ENCODE measurements around the gene CBL.

The CBL gene

GRCh38 chr11:119335091-119335654, 129.0 kb downstream of the CBL start:
- DNase-seq: no peak

DNA sequence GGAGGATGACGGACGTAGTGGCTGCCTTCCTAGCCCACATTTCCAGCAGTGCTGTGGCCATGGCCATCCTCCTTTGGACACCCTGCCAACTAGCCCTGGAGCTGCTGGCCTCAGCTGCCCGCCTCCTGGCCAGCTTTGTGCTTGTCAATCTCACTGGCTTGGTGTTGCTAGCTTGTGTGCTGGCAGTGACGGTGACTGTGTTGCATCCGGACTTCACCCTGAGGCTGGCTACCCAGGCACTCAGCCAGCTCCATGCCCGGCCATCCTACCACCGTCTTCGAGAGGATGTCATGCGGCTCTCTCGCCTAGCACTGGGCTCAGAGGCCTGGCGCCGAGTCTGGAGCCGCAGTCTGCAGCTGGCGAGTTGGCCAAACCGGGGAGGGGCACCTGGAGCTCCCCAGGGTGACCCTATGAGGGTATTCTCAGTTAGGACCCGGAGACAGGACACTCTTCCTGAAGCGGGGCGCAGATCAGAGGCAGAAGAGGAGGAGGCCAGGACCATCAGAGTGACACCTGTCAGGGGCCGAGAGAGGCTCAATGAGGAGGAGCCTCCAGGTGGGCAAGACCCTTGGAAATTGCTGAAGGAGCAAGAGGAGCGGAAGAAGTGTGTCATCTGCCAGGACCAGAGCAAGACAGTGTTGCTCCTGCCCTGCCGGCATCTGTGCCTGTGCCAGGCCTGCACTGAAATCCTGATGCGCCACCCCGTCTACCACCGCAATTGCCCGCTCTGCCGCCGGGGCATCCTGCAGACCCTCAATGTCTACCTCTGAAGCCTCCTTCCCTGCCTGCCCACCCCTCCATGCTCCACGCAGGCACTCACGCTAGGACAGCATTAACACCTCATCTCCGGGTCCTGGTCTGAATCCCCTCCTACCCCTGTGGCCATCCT, 129.8 kb downstream of the CBL start:
- no peak for DNase-seq

DNA sequence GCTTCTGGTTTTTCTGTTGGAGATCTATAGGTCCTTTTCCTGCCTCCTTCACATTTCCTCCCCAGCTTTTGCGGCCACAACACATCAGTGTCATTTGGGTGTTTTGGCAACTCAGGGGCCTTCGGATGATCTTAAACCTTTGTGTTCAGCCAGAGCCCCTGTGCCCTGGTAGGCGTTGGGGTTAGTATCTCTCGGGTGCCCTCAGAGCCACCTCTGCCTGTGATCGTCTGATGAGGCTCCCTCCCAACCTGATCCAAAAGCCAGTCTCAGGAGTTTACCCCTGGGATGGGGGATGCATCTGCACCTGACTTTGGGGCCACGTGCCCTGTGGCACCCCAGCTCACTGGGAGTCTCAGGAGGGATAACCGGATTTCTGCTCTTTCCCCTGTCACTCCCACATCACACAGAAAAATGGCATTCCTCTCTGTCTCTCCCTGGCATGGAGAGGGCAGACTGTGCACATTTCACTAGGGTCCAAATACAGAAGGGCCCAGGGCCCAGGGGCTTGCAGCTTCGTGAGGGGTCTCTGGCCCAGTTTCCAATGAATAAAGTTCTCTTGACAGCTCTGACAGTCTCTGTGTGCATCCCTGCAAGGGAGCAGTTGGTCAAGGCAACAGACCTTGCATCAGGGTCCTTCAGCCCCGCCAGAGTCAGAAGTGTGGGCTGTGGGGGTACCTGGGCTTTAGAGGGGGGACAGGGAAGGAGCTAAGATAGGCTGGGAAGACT, 130.8 kb downstream of the CBL start:
- DNase-seq: no peak

GRCh38 chr11:119337581-119338317, 131.6 kb downstream of the CBL start:
- DNase-seq: no peak

- DNase-seq: peak; percentile 38 to 49 (median 42)
Observed at GRCh38 chr11:119338318-119338890, 132.3 kb downstream of the CBL start.

- no peak for DNase-seq
Observed at GRCh38 chr11:119338965-119339588, 132.9 kb downstream of the CBL start.

DNA sequence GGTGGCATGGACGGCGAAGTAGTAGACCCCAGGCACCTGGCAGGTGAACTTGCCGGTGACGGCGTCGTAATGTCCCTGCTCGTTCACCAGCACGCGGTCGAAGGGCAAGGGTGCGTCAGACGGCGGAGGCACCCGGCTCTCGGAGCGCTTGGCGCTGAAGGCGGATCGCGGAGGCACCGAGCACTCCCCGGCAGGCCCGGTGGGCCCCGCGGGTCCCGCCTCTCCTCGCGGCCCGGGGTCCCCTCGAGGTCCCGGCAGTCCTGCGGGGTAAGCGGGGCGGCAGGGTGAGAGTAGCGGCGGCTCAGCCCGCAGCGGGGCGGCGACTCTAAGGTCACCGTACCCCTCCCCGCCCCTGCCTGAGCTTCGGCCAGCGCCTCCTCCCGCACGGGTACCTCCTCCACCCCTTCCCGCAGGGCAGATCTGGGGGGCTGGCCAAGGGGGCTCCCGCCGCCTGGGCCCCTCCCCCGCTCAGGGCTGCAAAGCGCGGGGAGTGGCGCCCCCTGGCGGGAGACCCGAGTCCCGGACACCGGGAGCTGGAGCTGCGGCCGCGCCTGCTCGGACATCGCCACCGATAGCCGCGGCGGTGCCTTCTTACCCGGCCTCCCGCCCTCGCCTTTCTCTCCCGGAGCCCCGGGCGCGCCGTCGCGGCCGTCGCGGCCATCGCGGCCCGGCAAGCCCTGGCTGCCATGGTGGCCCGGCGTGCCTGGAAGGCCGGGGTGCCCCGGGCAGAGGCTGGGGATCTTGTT, 133.6 kb downstream of the CBL start:
- DNase-seq: peak in 1 of 4 experiments; percentile 32

DNA sequence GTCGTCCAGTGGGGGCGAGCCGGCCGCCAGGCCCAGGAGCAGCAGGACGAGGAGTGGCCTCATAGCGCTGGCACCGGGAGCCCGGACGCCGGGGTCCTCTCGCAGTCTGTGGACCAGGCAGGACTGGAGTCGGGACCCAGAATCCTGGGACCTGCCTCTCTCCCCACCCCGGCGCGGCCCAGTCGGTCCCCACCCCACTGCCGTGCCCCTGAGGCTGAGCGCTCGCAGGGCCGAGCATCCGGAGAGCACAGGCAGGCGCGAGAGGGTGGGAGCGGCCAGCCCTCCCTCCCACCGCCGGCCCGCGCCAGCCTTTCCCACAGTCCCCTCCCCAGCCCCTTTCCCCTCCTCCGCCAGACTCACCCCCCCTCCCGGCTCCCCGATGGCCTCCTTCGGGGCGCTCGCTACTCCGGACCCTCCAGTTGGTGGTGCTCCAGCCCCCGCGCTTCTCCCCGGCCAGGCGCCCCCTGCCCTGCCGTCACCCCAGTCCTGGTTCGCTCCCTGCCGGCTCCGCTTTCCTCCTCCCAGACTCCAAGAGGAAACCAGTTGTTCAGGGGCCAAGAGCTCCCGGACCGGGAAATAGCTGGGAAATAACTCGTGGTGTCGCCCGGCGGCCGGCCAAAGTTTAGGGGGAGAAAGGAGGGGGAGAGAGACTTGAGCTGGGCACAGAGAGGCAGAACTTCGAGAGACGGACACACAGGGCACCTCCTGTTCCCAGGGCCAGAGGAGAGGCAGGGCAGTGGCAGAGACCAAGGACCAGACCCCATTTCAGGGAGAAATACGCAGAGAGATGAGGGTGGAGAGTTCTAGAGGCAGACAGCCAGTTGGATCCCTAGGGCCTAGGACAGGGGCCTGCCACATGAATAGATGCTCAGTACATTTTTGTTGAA, 134.4 kb downstream of the CBL start, which contains the start of gene C1QTNF5:
TSS of gene C1QTNF5 (minus strand) at position 549 of the 887 bp plus-strand sequence. CDS start at position 63, 486 bp downstream.
- DNase-seq: no peak

GRCh38 chr11:119341222-119342022, 135.3 kb downstream of the CBL start:
- DNase-seq: no peak

DNA sequence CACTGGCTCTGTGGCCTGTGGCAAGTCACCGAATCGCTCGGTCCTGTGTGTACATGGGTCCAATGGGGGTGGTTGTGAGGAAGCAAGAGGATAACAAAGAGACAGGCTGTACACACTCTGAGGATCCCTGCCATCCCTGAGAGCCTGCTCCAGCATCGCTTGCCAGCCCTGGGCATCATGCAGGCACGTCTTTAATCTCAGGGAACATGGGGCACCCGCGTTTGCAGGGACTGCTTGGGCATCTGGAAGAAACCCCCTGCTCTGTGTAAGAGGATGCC, 135.8 kb downstream of the CBL start:
- DNase-seq: no peak

DNA sequence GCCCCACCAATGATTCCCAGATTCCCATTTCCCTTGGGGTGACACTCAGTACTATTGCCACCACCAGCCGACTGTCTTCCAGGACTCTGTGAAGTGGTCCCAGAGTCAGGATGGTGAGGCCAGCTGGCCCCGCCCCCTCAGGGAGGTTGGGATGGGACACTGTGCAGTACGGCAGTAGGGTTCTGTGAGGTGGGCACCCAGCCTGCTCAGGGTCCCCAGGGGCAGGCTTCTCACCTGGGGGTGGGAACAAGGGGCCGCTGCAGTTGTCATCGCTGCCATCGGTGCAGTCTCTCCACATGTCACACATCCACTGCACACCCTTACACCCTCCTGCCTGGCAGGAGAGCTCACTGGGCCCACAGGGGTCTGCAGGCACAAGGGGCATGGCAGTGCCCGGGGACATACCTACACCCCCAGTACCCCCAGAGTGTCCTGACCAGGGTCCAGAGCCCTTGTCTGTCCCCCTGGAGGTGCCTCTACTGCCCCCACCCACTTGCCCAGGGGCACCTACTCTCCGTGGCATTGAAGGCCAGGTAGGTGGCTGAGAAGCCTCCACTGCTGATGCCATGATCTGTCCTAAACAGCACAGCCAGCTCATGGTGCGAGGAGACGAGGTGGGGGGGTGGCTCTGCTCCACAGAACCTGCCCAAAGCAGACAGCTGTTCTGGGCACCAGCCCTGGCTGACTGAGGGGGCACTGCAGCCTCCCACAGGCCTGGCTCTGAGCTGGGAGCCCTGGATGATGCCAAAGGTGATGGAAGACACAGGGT, 136.4 kb downstream of the CBL start:
- DNase-seq: no peak

DNA sequence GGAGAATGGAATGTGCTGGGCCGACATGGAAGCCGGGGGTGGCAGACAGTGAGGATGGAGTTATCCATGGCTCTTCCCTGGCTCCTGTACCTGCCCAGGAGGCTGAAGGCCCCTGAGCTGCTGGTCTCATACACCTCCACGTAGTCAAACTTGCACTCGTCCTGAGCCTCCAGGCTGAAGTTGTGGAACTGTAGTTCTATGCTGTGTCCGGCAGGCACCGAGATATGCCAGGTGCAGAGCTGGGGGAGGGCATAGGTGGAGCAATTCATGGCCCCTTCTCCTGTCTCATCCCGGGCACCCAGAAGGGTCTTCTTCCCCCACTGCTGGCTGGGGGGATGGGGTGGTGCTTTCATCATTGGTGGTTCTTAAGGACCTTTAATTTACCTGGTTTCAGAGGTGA, 137.6 kb downstream of the CBL start:
- no peak for DNase-seq

DNA sequence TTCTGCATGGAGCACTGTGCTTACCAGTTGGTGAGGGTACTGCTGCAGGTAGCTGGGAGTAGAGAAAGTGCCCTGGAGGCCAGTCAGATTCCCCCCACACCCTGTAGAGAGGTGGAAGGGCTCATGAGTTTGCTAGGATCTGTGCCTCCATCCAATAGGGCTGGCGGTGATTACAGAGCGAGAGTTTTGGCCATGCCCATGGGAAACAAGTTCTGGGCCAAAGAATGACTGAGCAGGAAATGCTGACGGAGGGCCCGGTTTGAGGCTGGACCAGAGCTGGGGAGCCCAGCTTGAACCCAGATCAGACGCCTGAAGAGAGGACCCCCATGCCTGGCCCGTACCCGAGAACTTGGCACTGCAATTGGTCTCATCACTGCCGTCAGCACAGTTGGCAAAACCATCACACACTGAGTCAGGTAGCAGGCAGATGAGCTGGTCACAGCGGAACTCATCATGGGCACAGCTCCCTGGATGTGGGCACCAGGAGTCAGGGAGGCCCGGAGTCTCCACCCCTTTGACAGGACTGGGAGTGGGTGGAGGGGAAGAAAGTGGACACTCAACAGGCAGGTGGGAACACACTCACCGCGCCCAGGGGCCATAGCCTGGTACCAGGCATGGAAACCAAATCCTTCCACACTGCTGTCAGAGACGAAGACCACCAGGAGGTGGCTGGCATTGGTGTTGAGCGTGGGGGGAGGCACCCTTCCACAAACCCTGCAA, 138.3 kb downstream of the CBL start:
- no peak for DNase-seq

- no peak for DNase-seq
Observed at GRCh38 chr11:119345685-119346084, 139.5 kb downstream of the CBL start.

GRCh38 chr11:119346605-119347004, 140.5 kb downstream of the CBL start, which contains the start of gene MFRP:
Gene MFRP (minus strand): TSS chr11:119346705. CDS start chr11:119346513, 192 bp downstream.
- DNase-seq: no peak

- DNase-seq: no peak
Observed at GRCh38 chr11:119347242-119347641, 141.1 kb downstream of the CBL start.

- no peak for DNase-seq
Observed at GRCh38 chr11:119347940-119348605, 141.9 kb downstream of the CBL start.

Data from activated CD4-positive, CD25-positive, alpha-beta regulatory T cell (primary cell).